Measurements from ENCODE around the gene PLCL1.
A peak's percentile ranks its signal among the peaks of the same experiment; 100 is the strongest.

The PLCL1 gene

DNA sequence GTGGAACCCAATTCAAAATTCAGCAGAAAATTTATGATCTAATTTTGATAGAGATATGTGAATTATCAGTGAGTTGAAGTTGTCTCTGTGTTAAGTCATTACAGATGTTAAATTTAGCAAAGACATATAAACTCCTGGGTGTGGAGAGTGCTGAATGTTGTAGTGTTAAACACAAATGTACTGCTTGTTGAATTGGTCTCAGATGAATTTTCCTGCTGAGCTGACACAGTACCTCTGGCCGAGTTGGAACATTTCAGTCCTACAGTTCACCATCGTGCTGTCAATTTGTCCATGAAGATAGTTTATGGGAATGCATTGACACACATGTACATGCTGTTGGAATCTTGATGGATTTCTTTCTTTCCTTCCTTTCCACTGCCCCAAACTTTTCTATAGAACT is 255.9 kb downstream of the PLCL1 start:
- no peak for DNase-seq (ENCODE audit: low read depth)

GRCh38 chr2:198062826-198063225 is 258.4 kb downstream of the PLCL1 start:
- no peak for DNase-seq (ENCODE audit: low read depth)

GRCh38 chr2:198063242-198063641 is 258.8 kb downstream of the PLCL1 start:
- no peak for DNase-seq (ENCODE audit: low read depth)

- DNase-seq (ENCODE audit: low read depth): no peak
These were observed 260.9 kb downstream of the PLCL1 start for GRCh38 chr2:198065322-198065721.

DNA sequence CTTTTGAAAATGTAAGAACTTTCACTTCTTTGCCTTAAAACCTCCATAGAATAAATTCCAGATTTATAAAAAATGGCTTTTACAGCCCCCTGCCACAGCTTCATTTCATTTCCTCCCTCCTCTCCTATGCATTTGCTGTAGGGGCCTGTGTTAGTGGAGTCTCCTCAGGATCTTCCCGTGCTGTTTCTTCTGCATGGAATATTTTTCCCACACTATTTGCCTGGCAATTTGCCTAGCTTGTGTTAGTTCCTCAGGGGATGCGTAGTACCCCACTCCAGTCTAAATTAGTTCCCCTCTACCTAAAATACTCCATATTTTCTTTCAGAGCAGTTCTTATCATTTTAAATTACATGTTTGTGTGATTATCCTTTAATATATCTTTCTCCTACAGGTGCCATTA is 262.2 kb downstream of the PLCL1 start:
- DNase-seq (ENCODE audit: low read depth): no peak

DNA sequence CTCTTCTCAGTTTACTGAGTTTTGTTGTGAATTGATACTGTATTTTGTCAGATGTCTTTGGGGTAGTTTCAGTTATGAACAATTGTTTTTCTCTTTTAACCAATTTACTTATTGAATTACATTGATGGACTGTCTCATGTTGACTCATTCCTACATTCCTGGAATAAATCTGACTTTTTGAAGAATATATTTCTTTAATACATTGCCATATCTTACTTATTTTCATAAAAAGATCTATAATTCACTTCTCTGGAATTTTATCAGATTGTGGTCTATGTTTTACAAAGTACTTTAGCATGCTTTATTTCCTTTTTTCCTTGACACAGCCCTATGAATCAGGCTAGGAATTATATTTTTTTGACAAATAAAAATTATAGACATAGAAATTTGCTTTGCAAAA is 268.3 kb downstream of the PLCL1 start:
- DNase-seq (ENCODE audit: low read depth): no peak

- DNase-seq (ENCODE audit: low read depth): no peak
These were observed 268.9 kb downstream of the PLCL1 start for GRCh38 chr2:198073253-198073652.

GRCh38 chr2:198077477-198077876 is 273.1 kb downstream of the PLCL1 start:
- peak; percentile 48 for DNase-seq (ENCODE audit: low read depth)

- no peak for DNase-seq (ENCODE audit: low read depth)
These were observed 276.7 kb downstream of the PLCL1 start for GRCh38 chr2:198080879-198081765.

GRCh38 chr2:198084156-198084555 is 279.8 kb downstream of the PLCL1 start:
- DNase-seq (ENCODE audit: low read depth): no peak

DNA sequence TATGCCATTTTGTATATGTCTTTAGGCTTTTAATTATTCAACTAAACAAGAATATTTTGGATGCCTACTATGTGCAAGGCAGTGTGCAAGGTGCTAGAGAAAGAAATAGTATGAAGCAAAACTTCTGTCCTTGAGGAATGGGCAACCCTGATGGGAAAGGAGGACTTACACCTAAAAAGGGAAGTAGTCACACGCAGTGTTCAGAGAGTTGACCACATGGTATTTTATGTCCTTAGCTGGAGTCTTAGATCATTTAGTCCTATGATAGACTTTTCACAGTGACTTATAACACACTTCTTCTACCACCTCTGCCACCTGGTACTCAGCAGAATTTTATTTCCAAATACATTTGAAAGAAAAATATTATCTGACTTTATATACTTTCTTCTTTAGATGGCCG is 291.6 kb downstream of the PLCL1 start:
- DNase-seq (ENCODE audit: low read depth): no peak

- DNase-seq (ENCODE audit: low read depth): no peak
These were observed 292.6 kb downstream of the PLCL1 start for GRCh38 chr2:198096965-198097364.

DNA sequence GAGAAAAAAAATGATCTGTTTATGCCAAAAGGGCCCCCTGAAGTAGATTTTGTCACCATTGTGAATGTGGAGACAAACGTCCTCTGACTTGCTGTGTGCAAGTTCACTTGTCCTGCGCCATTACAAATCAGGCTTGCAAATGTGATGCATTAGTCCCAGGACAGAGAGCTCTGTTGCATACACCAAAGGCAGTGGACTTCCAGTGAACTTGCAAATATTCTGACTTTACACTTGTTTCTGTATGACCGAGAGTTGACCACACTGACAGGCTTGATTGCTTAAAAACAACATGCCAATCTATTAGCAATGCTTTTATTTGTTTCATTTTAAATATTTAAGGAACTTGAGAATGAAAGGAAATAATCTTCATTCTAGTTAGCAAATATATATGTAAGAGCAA is 293.2 kb downstream of the PLCL1 start:
- DNase-seq (ENCODE audit: low read depth): no peak

GRCh38 chr2:198098386-198098785 is 294.0 kb downstream of the PLCL1 start:
- no peak for DNase-seq (ENCODE audit: low read depth)

- DNase-seq (ENCODE audit: low read depth): no peak
These were observed 294.5 kb downstream of the PLCL1 start for GRCh38 chr2:198098918-198099317.

DNA sequence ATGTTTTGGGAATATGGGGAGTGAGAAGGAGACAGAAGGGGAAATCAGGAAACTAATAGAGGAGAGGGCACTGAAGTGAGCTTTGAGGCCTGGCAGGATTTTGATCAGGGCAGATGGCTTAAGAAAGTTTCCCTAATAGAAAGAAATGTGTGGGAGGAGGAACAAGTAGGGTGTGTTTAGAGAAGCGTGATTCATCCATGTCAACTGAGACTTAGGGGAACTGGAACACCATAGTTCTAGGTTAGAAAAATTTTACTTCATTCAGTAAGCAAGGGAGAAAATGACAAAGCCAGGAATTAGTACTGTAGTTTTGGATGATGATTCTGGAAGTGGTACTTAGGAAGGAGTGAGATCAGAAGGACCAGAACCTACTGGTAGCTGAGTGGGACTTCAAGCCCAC is 296.0 kb downstream of the PLCL1 start:
- peak; percentile 67 for DNase-seq (ENCODE audit: low read depth)

- DNase-seq (ENCODE audit: low read depth): no peak
These were observed 297.3 kb downstream of the PLCL1 start for GRCh38 chr2:198101688-198102087.

DNA sequence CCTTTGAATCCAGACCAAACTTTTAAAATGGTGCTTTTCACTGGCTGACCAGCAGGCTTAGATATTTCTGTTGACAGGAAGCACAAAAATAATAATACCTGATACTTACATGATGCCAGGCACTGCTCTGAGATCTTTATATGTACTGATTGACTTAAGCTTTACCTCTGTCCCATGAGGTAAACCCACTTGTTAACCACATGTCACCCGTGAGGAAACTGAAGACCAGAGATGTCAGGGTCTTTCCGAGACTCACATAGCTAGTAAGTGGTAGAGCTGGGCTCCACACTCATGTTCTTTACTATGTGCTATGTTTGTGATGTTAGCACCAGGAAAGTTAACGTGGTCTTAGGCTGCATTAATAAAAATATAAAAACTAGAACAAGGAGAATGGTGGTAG is 297.7 kb downstream of the PLCL1 start:
- DNase-seq (ENCODE audit: low read depth): no peak

DNA sequence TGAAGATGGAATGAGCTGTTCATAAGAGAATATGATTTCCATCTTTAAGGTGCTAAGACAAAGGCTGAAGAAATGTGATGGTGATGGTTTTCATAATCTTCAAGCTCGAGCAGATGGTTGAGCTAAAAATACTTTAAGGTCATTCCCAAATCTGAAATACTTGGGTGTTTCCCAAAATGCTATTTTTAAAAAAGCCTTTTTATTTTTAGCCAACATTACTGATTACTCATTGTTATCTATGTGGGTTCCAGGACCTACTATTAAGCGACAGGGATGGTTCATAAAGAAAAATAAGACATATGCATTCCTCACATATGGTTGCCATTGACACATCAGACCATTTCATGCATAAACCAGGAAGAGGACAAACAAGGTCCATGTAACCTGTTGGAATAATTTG is 298.5 kb downstream of the PLCL1 start:
- DNase-seq (ENCODE audit: low read depth): no peak

DNA sequence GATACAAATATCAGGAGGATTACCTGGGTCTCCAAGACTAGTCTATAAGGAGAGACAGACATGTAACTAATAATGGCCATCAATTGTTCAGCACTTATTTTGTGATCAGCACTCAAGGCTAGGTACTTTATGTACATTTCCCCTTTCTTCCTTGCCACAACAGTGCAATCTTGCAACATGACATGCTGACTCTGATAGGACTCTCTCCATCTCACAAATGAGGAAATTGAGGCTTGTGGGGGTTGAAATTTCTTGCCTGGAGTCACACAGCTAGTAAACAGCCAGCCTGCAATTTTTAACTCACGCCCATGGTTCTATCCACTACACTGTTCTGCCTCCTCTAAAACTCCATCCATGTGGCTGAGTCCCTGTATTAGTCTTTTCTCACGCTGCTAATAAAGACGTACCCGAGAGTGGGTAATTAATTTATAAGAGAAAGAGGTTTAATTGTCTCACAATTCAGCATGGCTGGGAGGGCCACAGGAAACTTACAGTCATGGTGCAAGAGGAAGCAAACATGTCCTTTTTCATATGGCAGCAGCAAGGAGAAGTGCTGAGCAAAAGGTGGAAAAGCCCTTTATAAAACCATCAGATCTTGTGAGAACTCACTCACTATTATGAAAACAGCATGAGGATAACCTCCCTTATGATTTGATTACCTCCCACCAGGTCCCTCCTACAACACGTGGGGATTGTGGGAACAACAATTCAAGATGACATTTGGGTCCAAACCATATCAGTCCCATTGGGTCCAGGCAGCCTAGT is 302.4 kb downstream of the PLCL1 start:
- DNase-seq (ENCODE audit: low read depth): no peak

- no peak for DNase-seq (ENCODE audit: low read depth)
These were observed 308.9 kb downstream of the PLCL1 start for GRCh38 chr2:198113316-198113715.

GRCh38 chr2:198114064-198114463 is 309.7 kb downstream of the PLCL1 start:
- DNase-seq (ENCODE audit: low read depth): no peak

DNA sequence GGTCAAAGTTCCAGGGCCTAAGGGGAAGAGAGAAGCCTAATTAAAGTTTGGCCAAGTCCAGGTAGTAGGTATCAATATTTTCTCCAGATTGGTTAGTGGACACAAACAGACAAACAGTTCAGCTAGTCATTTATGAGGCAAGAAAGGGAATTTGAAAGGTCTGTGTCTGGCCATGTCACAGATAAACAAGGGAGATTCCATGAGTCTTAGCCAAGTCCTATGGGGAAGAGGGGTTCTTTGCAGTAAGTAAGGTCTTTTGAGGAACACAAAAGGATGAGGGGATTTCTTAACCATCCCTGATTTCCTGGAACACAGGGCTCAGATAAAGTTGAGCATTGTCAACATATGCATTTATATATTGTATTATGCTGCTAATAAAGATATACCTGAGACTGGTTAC is 310.8 kb downstream of the PLCL1 start:
- no peak for DNase-seq (ENCODE audit: low read depth)

All from stromal cell of bone marrow (primary cell).